GM19043 (cell line): Measurements from ENCODE around the gene PPP6R3.
"Not testable (repeated sequence)": the region's sequence is repeated elsewhere in the genome, so short reads cannot be mapped to it uniquely, and the experiment has no call there.

Experiments
- ATAC-seq: cut with Tn5 transposase; IDR thresholded peaks from one replicate; pipeline ENCODE4 v1.9.1; 2021; ENCODE audit warnings: low read depth; ENCODE audit not compliant: unreplicated experiment

The PPP6R3 gene

DNA sequence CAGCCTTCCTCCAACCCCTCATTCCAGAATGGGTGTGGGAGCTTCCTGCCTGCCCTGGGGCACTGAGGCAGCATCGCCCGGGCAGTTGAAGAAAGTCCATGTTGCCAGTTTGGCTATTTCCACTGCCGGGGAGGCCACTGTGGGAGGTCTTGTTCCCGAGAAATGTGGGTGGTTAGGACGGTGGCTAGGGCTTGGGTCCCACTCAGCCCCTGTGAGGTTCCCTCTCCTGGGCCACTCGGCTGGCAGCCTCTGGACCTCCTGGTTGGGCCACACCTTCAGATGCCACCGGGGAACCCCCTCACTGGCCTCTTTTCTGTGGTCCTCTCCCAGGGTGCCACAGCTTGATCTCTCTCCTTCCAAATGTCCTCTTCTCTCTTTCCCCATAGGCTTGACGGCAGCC is 5.1 kb upstream of the PPP6R3 start:
- no peak for ATAC-seq

DNA sequence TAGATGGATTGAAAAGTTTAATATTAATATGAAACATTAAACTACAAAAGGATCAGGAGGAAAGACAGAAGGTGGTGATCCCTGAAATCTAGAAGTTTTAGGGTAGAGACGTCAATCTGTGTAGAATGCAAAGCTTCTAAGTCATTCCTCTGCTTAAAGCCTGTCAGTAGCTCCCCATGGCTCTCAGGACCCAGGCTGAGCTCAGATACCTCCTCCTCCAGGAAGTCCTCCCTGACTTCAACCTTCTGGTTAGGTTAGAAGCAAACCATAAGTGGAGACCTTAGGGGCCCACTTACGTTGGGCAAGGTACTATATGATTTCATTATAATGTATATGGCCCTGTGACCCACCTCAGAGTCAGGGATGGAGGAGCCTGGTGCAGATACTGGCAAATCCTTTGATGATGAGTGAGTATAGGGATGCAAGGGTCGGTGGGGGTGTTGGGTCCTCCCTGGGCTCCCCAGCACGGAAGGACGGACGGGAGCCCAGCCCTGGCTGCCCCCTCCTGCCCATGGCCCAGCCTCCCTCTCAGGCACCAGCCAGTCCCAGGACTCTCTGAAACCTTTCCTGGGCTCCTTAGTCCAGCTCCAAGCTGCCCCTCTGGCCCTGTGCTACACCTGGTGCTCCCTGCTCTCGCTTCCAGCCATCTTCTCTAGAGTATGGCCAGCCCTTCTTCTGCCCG is 3.2 kb upstream of the PPP6R3 start:
- ATAC-seq = no peak

DNA sequence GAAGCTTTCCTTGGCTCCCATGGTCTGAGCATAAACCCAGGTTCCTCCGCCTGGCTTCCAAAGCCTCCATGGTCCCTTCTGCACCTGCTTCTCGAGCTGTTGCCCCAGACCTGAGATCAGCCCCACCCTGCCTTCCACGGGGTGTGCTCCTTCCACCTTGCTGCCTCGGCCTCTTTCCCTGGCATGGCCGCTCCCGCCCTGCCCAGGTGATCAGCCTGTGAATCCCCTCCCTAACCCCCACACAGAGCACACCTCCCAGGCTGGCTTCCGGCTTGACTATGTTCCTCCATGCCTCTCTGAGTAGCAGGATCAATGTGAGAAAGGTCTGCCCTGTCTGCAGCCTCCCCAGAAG is 2.7 kb upstream of the PPP6R3 start:
- ATAC-seq = no peak

DNA sequence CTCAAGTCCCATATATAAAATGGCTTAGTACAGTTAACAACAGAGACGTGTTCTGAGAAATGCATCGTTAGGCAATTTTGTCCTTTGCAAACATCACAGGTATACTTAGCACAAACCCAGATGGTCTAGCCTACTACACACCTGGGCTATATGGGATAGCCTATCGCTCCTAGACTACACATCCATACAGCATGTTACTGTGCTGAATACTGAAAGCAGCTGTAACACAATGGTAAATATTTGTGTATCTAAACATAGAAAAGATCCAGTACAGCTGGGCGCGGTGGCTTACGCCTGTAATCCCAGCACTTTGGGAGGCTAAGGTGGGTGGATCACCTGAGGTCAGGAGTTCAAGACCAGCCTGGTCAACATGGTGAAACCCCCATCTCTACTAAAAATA is 2.2 kb upstream of the PPP6R3 start:
- ATAC-seq = not testable (repeated sequence)

DNA sequence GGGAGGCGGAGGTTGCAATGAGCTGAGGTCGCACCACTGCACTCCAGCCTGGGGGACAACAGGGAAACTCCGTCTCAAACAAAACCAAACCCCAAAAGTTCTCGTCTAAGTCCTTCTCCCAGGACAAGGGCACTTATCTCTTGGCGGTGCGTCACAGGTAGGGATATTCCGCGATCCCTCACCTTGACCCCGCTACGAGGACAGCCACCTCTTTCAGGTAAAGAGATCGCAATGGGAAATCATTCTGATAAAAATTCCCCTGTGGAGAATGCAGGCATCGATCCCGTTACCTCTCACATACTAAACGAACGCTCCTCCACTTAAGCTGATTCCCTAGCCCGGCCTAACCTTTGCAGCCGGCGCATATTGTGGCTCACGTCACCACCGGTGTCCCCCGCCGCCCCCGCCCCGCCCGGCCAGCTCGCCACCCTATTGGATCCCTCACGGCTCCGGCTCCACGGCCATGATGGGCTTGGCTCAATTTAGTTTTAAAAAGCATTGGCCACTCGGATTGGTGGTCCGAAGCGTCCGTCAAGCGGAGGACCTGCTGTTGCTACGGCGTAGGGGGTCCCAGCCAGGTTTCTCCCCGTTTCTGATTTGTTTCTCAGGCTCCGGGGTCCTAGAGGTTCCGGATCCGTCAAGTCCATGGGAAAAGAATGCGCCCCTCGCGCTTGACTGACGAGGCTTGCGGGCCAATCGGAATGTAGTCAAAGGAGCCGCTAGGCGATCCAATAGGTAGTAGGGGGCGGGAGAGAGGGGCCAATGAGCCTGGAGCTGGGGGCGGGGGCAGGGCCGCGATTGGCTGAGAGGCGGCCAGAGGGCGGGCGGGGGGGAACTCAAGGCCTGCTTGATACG is 439 bp upstream of the PPP6R3 start:
- peak; percentile 89 for ATAC-seq

DNA sequence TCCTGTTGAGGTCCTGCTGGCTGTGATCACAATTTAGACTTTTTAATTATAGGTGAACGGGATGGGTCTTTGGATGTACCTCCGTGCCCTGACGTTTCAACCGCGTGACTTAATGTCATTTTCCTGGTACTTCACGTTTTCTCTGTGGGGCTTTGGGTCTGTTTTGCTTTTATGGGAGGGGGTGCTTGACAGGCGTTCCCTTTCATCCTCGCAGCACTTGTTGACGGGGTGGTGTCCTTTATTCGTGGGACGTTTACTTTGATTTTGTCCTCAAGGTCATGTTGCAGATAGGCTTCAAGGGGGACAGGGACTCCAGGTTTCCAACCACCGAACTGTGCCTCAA is 994 bp downstream of the PPP6R3 start:
- ATAC-seq = no peak

DNA sequence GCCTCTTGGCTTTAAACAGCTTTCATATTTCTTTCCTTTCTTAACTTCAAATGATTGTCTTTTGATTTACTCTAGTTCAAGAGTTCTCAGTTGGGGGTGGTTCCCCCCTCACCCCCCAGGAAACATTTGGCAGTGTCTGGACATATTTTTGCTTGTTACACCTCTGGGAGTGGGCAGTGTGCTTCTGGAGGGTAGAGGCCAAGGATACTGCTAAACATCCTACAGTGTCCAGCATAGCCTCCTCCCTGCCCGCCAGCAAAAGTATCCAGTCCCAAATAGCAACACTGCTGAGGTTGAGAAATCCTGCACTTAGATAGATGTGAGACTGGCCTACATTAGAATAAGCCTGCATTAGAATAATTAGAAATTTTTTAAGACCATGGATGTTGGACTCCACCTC is 3.2 kb downstream of the PPP6R3 start:
- no peak for ATAC-seq

DNA sequence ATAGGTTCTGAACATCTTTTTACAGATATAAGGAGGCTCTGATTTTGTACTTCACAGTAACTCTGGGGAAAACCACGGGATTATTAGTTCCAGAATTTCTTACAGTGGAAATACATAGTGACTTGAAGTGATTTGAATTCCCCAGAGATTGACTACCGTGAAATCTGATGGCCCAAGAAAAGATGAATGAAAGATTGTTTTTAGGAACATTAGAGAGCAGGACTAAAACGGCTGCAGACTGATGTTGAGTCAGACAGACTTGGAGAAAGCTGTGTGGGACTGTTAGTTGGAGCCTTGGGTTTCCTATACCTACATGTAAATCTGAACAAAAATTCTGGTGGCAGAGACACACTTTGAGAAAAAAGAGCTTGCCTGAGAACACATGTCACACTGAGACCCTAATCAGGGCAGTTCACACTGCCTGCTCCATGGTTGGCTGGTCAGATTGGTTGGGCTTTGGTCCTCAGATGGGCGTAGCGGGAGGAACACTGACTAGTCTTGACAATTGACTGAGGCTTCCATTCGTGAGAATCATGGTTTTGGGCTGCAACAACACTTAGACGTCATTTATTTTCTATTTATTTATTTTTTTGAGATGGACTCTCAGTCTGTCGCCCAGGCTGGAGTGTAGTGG is 6.8 kb downstream of the PPP6R3 start:
- ATAC-seq = no peak

DNA sequence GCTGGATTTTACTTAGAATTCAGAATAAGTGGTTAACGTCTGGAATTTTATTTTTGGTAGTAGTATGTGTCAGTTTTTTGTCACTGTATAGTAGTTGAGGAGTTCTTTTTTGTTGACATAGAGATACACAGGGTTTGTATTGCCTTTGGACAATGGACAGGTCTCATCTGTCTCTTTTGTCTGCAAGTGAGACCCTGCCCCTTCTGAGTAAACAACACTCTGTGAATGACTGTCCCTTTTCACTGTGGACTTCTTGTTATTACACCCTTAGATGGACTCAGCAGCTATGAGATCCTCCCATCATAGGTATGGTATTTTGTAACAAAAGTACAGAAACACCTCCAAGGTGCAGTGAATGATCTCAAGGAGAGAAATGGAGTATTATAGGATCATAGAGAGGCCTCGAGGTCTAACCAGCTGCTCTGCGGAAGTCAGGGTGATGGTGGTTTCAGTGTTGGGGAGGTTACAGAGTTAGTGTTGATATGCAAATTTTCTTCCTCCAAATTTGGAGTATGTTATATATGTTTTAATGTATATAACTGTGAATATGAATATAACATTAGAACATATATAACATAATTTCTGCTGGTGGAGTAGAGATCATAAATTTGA is 7.8 kb downstream of the PPP6R3 start:
- no peak for ATAC-seq

DNA sequence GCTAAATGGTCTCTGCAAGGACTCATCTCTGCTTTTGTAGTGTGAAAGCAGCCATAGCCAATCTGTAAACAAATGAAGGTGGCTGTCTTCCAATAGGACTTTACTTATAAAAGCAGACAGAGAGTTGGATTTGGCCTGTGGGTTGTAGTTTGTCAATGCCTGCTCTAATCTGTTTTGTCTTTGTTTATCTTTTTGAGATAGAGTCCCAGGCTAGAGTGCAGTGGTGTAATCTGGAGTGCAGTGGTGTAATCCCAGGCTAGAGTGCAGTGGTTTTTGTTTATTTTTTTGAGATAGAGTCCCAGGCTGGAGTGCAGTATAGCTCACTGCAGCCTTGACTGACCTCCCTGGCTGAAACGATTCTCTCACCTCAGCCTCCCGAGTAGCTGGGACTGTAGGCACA is 8.6 kb downstream of the PPP6R3 start:
- ATAC-seq = no peak

DNA sequence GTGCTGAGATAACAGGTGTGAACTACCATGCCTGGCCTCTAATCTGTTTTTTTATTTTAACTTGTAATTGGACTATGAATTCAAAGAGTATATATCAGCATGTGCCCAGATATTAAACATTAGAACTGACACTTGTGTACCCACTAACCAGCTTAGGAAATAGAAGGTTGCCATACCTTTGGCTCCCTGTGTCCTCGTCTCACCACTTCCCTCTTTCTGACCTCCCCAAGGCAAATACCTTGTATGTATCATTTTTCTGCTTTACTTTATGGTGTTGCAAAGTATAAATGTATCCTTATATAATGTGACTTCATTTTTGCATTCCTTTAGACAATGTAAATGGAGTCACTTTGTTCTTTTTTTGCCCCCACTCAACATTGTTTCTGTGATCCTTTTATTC is 9.1 kb downstream of the PPP6R3 start:
- ATAC-seq = no peak

DNA sequence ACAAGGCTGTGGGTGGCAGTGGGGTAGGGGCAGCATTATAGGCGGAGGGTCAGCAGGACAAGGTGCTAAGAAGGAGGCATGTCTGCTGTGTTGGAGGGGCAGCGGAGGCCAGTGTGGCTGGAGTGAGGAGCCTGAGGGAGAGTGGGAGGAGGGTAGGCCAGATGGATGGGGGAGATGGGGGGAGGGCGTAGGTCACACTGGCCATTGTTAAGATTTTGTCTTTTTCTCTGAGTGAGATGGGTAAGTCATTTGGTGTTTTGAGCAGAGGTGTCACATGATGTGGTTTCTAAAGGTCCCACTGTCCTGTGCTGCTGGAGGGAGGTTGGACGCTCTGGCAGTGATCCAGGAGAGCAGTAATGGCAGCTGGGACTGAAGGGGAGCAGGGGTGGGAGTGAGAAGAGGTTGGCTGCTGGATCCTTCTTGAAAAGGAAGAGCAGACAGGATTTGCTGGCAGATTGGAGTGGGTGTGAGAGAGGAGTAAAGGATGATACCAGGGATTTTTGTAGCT is 9.8 kb downstream of the PPP6R3 start:
- ATAC-seq = no peak

DNA sequence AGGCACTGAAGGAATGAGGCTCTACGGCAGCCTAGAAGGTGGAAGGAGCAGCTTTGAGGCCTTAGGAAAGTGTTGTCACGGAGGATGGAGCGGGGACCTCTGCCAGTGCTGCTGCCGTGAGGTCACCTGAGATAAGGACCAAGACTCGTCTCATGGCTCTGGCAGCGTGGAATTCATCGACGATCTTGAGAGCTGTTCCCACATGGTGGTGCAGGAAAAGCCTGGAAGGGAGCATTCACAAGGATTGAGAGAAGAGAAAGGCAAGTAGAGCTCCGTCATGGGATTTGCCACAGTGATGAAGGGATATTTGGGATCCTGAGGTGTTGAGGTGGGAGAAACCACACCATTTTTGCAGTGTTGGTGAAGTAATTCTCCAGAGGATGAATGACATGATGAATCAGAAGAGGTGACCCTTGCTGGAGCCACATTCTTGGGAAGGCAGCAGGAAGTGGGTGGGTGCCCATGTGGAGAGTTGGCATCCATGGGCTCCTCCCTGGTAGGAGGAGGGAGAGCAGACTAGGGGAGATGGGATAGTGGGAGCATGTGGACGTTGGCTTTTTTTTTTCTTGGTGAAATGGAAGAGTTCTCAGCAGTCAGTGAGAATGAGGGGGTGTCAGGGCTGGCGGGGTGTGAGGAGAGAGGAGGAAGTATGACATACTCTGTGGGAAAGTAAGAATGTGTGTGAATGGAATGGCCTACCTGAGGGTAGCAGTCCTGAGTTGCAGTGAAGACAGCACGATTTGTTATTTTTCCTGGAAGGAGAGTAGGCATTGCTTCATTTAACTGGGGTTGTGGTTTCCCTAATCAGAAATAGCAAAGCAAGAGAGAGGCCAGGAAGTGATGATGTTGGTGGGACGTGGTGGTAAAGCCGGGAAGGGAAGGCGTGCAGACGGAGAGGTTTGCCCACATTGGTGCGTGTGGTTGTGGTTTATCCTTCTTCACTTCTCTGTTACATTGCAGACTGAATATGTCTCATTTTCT is 11.1 kb downstream of the PPP6R3 start:
- ATAC-seq = no peak

DNA sequence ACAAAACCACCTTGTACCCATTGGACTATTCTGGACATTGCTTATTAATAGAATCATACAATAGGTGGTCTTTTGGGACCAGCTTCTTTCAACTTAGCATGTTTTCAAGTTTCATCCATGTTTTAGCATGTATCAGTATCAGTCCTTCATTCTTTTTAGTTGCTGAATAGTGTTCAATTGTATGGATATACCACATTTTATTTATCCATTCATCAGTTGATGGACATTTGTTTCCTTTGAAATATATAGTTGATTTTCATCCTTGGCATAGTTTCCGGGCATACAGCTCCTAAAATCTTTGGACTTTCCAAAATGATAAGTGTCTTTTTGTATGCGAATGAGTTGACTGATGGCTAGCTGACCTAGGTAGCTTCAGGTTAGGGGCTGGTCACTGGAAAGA is 12.2 kb downstream of the PPP6R3 start:
- no peak for ATAC-seq

DNA sequence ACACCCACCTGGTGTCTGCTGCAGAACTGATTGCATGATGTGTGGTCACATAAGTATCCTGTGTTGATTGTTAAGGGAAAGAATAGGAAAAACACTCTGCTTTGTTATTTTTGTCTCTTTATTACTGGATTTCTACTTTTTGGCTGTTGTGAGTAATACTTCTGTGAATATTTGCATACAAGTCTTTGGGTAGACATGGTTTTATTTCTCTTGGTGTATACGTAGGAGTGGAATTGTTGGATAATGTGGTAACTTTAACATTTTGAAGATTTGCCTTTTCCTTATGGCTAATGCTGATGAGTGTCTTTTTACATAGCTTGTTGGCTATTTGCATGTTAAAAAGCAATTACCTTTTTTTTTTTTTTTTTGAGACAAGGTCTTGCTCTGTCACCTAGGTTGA is 13.1 kb downstream of the PPP6R3 start:
- ATAC-seq = no peak

DNA sequence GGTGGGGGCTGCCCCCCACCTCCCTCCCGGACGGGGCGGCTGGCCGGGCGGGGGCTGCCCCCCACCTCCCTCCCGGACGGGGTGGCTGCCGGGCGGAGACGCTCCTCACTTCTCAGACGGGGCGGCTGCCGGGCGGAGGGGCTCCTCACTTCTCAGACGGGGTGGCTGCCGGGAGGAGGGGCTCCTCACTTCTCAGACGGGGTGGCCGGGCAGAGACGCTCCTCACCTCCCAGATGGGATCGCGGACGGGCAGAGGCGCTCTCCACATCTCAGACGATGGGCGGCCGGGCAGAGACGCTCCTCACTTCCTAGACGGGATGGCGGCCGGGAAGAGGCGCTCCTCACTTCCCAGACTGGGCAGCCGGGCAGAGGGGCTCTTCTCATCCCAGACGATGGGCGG is 15.1 kb downstream of the PPP6R3 start:
- not testable (repeated sequence) for ATAC-seq

DNA sequence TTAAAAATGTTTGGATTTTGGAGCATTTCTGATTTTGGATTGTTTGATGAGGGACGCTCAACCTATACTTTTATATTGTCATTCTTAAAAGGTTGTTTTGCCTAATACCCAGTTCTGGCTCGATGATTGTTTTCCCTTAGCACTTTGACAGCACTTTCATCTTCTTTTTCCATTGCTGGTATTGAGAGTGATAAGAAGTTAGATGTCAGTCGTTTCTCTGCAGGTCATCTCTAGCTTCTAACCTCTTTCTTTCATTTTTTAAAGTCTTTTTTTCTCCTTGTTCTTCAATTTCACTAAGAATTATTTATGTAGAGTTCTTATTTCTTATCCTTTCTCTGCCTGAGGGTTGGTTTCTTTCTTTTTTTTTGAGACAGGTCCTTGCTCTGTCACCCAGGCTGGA is 18.8 kb downstream of the PPP6R3 start:
- no peak for ATAC-seq

DNA sequence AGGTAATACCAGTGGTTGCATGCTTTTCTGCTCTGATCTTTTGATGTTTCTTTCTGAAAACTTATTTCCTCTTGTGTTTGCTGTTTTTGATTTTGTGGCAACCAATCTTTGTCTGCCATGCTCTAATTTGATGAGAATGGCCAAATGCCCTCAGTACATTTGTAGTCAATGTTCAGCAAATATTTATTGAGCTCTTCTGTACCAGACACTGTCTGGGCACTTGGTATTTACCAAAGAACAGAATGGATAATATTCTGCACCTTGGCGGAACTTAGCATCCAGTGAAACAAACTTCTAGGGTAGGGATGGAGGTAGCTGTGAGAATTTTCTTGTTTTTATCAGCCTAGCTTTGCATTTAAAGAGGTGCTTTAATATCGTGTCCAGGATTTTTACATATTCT is 19.6 kb downstream of the PPP6R3 start:
- ATAC-seq = no peak

DNA sequence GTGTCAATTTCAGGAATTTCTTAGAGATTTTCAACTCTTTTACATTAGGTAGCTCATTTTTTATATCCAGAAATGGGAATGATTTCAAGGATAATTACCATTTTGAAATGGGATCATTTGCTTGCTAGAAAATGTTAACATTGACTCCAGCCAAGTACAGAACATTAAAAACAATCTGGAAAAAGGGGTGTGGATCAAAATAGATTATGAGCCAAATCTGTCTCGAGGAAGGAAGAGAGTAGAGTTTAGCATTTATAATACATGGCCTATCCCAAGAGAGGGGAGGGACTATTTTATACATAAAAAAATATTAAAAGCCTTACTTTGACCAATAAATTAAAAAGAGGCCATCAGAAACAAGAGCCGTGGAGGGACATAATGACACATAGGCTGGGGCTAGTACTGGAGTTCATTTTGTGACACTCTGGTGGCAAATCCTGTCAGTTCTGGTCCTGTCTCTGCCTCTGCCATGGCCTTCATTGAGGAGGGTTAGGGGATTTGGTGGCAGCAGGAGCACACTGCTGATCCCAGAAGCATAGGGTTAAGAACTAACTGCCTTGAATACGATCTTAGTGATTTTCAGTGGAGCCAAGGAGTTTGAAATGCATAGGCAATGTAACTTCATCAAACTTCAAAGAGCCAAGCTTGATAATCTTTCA is 20.4 kb downstream of the PPP6R3 start:
- no peak for ATAC-seq
